Activated CD8-positive, alpha-beta memory T cell treated with anti-CD3 and anti-CD28 coated beads for 1 hour (primary cell): ENCODE results near the gene PIEZO2.

Source experiments
- DNase-seq, 2 donors: peaks; one replicate each; pipeline ENCODE4 v3.0.0-alpha.2; 2020; ENCODE audit warnings: low read depth in 1 of 2; ENCODE audit errors: extremely low read depth in 1 of 2

PIEZO2 gene

GRCh38 chr18:10995550-10995949, 153.8 kb downstream of the PIEZO2 start:
- DNase-seq: no peak

- DNase-seq: no peak
Measured at GRCh38 chr18:10989486-10989885, 159.9 kb downstream of the PIEZO2 start.

GRCh38 chr18:10985689-10986088, 163.7 kb downstream of the PIEZO2 start:
- no peak for DNase-seq

- DNase-seq: no peak
Measured at GRCh38 chr18:10979411-10979810, 170.0 kb downstream of the PIEZO2 start.

GRCh38 chr18:10977042-10977441, 172.3 kb downstream of the PIEZO2 start:
- DNase-seq: no peak

GRCh38 chr18:10973567-10974203, 175.7 kb downstream of the PIEZO2 start:
- DNase-seq: no peak

- no peak for DNase-seq
Measured at GRCh38 chr18:10971717-10972116, 177.7 kb downstream of the PIEZO2 start.

GRCh38 chr18:10965119-10965518, 184.2 kb downstream of the PIEZO2 start:
- no peak for DNase-seq

- DNase-seq: no peak
Measured at GRCh38 chr18:10953672-10954071, 195.7 kb downstream of the PIEZO2 start.

GRCh38 chr18:10951631-10952544, 197.5 kb downstream of the PIEZO2 start:
- DNase-seq: no peak

GRCh38 chr18:10950876-10951630, 198.3 kb downstream of the PIEZO2 start:
- no peak for DNase-seq

- DNase-seq: no peak
Measured at GRCh38 chr18:10950080-10950875, 199.1 kb downstream of the PIEZO2 start.

- no peak for DNase-seq
Measured at GRCh38 chr18:10949655-10950054, 199.7 kb downstream of the PIEZO2 start.

GRCh38 chr18:10948421-10948820, 200.9 kb downstream of the PIEZO2 start:
- no peak for DNase-seq

GRCh38 chr18:10946058-10946457, 203.3 kb downstream of the PIEZO2 start:
- no peak for DNase-seq

- no peak for DNase-seq
Measured at GRCh38 chr18:10942998-10943397, 206.4 kb downstream of the PIEZO2 start.

- no peak for DNase-seq
Measured at GRCh38 chr18:10939822-10940221, 209.5 kb downstream of the PIEZO2 start.

- DNase-seq: no peak
Measured at GRCh38 chr18:10937743-10938640, 211.4 kb downstream of the PIEZO2 start.

- no peak for DNase-seq
Measured at GRCh38 chr18:10936176-10937053, 213.0 kb downstream of the PIEZO2 start.
